ELR (cell line): ENCODE data around the gene TRIM43.
A peak's percentile ranks its signal among the peaks of the same experiment; 100 is the strongest.
"Not testable (repeated sequence)": the region's sequence is repeated elsewhere in the genome, so short reads cannot be mapped to it uniquely, and the experiment has no call there.

ENCODE experiments used
- DNase-seq: peaks from one replicate; pipeline ENCODE4 v3.0.0-alpha.2; 2015; ENCODE audit warnings: low read depth

Gene TRIM43

GRCh38 chr2:95641787-95642186, 50.0 kb downstream of the TRIM43 start:
- peak; percentile 79 for DNase-seq

GRCh38 chr2:95642360-95642759, 50.6 kb downstream of the TRIM43 start:
- DNase-seq = not testable (repeated sequence)

- DNase-seq = not testable (repeated sequence)
Observed at GRCh38 chr2:95642951-95643350, 51.1 kb downstream of the TRIM43 start.

GRCh38 chr2:95645312-95645711, 53.5 kb downstream of the TRIM43 start:
- DNase-seq = not testable (repeated sequence)

GRCh38 chr2:95646274-95646994, 54.6 kb downstream of the TRIM43 start:
- DNase-seq = not testable (repeated sequence)

GRCh38 chr2:95648894-95649544, 57.2 kb downstream of the TRIM43 start:
- DNase-seq = not testable (repeated sequence)
